ENCODE data around the gene GXYLT1.
"Not testable (repeated sequence)": the region's sequence is repeated elsewhere in the genome, so short reads cannot be mapped to it uniquely, and the experiment has no call there.

The GXYLT1 gene

GRCh38 chr12:42048980-42049379, 95.7 kb downstream of the GXYLT1 start:
- not testable (repeated sequence) for H3K4me3 ChIP-seq (ENCODE audit: low read depth, low read length); H3K27ac ChIP-seq (ENCODE audit: low read depth, low read length); H3K36me3 ChIP-seq (ENCODE audit: control insufficient read depth, insufficient read depth, low read length); H3K9ac ChIP-seq (ENCODE audit: low read length); H3K27me3 ChIP-seq (ENCODE audit: control insufficient read depth, insufficient read depth, low read length); H3K9me3 ChIP-seq (ENCODE audit: control insufficient read depth, insufficient read depth, low read depth, low read length); H3K4me1 ChIP-seq (ENCODE audit: control insufficient read depth, insufficient read depth, low read length)

GRCh38 chr12:42039577-42039976, 105.1 kb downstream of the GXYLT1 start:
- no peaks in the 10 kb centered on the region for H3K27me3 ChIP-seq (ENCODE audit: control insufficient read depth, insufficient read depth, low read length)
- no peaks in the 10 kb centered on the region for H3K9me3 ChIP-seq (ENCODE audit: control insufficient read depth, insufficient read depth, low read depth, low read length)
- H3K9ac ChIP-seq (ENCODE audit: low read length) = no peak overlapping the region
- no peaks in the 10 kb centered on the region for H3K36me3 ChIP-seq (ENCODE audit: control insufficient read depth, insufficient read depth, low read length)
- no peaks in the 10 kb centered on the region for H3K4me1 ChIP-seq (ENCODE audit: control insufficient read depth, insufficient read depth, low read length)
- H3K27ac ChIP-seq (ENCODE audit: low read depth, low read length) = no peak overlapping the region
- H3K4me3 ChIP-seq (ENCODE audit: low read depth, low read length) = no peak overlapping the region

GRCh38 chr12:42039176-42039575, 105.5 kb downstream of the GXYLT1 start:
- no peaks in the 10 kb centered on the region for H3K36me3 ChIP-seq (ENCODE audit: control insufficient read depth, insufficient read depth, low read length)

GRCh38 chr12:42031847-42032564, 112.7 kb downstream of the GXYLT1 start:
- no peak overlapping the region for H3K9ac ChIP-seq (ENCODE audit: low read length)
- H3K4me3 ChIP-seq (ENCODE audit: low read depth, low read length) = no peak overlapping the region
- no peaks in the 10 kb centered on the region for H3K9me3 ChIP-seq (ENCODE audit: control insufficient read depth, insufficient read depth, low read depth, low read length)
- H3K4me1 ChIP-seq (ENCODE audit: control insufficient read depth, insufficient read depth, low read length) = no peaks in the 10 kb centered on the region; the same call in 1 of the 2 replicates
- H3K36me3 ChIP-seq (ENCODE audit: control insufficient read depth, insufficient read depth, low read length) = no peaks in the 10 kb centered on the region
- H3K27me3 ChIP-seq (ENCODE audit: control insufficient read depth, insufficient read depth, low read length) = no peaks in the 10 kb centered on the region
- H3K27ac ChIP-seq (ENCODE audit: low read depth, low read length) = no peak overlapping the region

More at GRCh38 chr12:42039176-42039575, 105.5 kb downstream of the GXYLT1 start:
- no peaks in the 10 kb centered on the region for H3K27me3 ChIP-seq (ENCODE audit: control insufficient read depth, insufficient read depth, low read length)
- no peaks in the 10 kb centered on the region for H3K4me1 ChIP-seq (ENCODE audit: control insufficient read depth, insufficient read depth, low read length)
- no peak overlapping the region for H3K27ac ChIP-seq (ENCODE audit: low read depth, low read length)
- H3K4me3 ChIP-seq (ENCODE audit: low read depth, low read length) = no peak overlapping the region
- no peaks in the 10 kb centered on the region for H3K9me3 ChIP-seq (ENCODE audit: control insufficient read depth, insufficient read depth, low read depth, low read length)
- no peak overlapping the region for H3K9ac ChIP-seq (ENCODE audit: low read length)
